NT2/D1 (cell line): ENCODE data around the gene DNAJB9.
A peak's percentile ranks its signal among the peaks of the same experiment; 100 is the strongest.

Source experiments
- DNase-seq: peaks from one replicate; pipeline ENCODE4 v3.0.0-alpha.2; 2011; ENCODE audit warnings: low read depth, low spot score
- H3K27me3 ChIP-seq: 2 replicates; pipeline ENCODE4 v1.6.0; 2011; ENCODE audit warnings: mild to moderate bottlenecking; ENCODE audit not compliant: insufficient read length, insufficient read depth
- H3K36me3 ChIP-seq: 2 replicates; pipeline ENCODE4 v1.6.1; 2011; ENCODE audit warnings: mild to moderate bottlenecking, low read length, mixed read lengths; ENCODE audit not compliant: insufficient read depth, insufficient read length
- H3K4me1 ChIP-seq: 2 replicates; pipeline ENCODE4 v1.5.1; 2011; ENCODE audit not compliant: insufficient read depth, insufficient read length
- H3K4me3 ChIP-seq: 2 replicates; pipeline ENCODE4 v1.5.1; 2011; ENCODE audit warnings: low read depth; ENCODE audit not compliant: insufficient read length
- H3K9ac ChIP-seq: 2 replicates; pipeline ENCODE4 v1.6.0; 2011; ENCODE audit warnings: low read depth; ENCODE audit not compliant: insufficient read length
- H3K9me3 ChIP-seq: 2 replicates; pipeline ENCODE4 v1.5.1; 2011; ENCODE audit warnings: mild to moderate bottlenecking, low read length; ENCODE audit not compliant: insufficient read depth
- SUZ12 ChIP-seq: IDR thresholded peaks from 2 replicates; pipeline ENCODE4 v1.6.1; 2011; ENCODE audit not compliant: insufficient read length, insufficient read depth; ENCODE audit errors: extremely low read depth
- YY1 ChIP-seq: IDR thresholded peaks from 2 replicates; pipeline ENCODE4 v1.6.1; 2011; ENCODE audit not compliant: insufficient read length, insufficient read depth
- ZNF274 ChIP-seq: IDR thresholded peaks from 2 replicates; pipeline ENCODE4 v1.6.1; 2011; ENCODE audit warnings: mild to moderate bottlenecking, low read depth, low read length

The DNAJB9 gene

GRCh38 chr7:108569381-108570145 is at the start of gene DNAJB9, which contains the start of gene THAP5:
TSS of gene DNAJB9 (plus strand) at chr7:108569874. CDS start at chr7:108571727, 1,853 bp downstream.
TSS of gene THAP5 (minus strand) at chr7:108569706. CDS start at chr7:108569569, 137 bp downstream.
- H3K27me3 ChIP-seq = no peaks in the 10 kb centered on the region
- DNase-seq = peak; percentile 99
- no peaks in the 10 kb centered on the region for H3K9me3 ChIP-seq
- H3K4me1 ChIP-seq = no peaks in the 10 kb centered on the region
- H3K36me3 ChIP-seq = peaks cover 43% of the 10 kb centered on the region
- TF ChIP-seq YY1 (no peak), ZNF274 (no peak), SUZ12 (no peak)
- peak within 1 kb of the TSS; percentile 91 for H3K4me3 ChIP-seq
- H3K9ac ChIP-seq = peak within 1 kb of the TSS; percentile 95

DNA sequence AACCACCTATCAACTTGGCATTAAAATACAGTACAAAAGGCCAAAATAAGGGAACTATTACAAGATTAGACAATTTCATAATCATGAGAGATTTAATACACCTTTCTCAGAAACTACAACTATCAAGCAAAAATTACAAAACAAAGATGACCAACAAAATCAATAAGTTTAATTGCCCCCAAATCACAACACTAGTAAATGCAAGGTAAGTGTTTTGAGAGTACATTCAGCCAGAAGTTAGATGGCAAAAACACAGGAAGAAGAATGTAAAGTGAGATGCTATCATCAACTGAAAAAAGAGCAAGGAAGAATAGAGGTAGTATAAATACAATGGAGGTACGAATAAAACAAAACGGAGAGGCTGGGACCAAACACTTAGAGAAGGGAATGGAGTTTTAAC is 46.9 kb upstream of the DNAJB9 start:
- H3K9ac ChIP-seq = no peak overlapping the region

GRCh38 chr7:108525327-108525984 is 44.2 kb upstream of the DNAJB9 start:
- TF ChIP-seq ZNF274 = no peak
- TF ChIP-seq SUZ12 = no peak
- TF ChIP-seq YY1 = no peak
- peak overlapping the region; percentile 78 for H3K9ac ChIP-seq
- H3K4me1 ChIP-seq = no peaks in the 10 kb centered on the region
- peak overlapping the region; percentile 78 for H3K4me3 ChIP-seq
- no peaks in the 10 kb centered on the region for H3K9me3 ChIP-seq
- peak; percentile 70 for DNase-seq
- no peaks in the 10 kb centered on the region for H3K36me3 ChIP-seq
- no peaks in the 10 kb centered on the region for H3K27me3 ChIP-seq

More for the DNA sequence above, 46.9 kb upstream of the DNAJB9 start:
- TF ChIP-seq ZNF274 (no peak), YY1 (no peak), SUZ12 (no peak)
- Histone ChIP-seq H3K4me3 (no peak overlapping the region), H3K36me3 (peaks cover 3% of the 10 kb centered on the region), H3K4me1 (no peaks in the 10 kb centered on the region), H3K27me3 (no peaks in the 10 kb centered on the region), H3K9me3 (no peaks in the 10 kb centered on the region)
- no peak for DNase-seq

GRCh38 chr7:108525985-108526767 is 43.5 kb upstream of the DNAJB9 start, which contains the start of gene PNPLA8:
TSS of gene PNPLA8 (minus strand) at chr7:108526135. CDS start at chr7:108515491, 10,644 bp downstream.
- Histone ChIP-seq H3K36me3 (no peaks in the 10 kb centered on the region), H3K9me3 (no peaks in the 10 kb centered on the region), H3K9ac (peak within 1 kb of the TSS; percentile 84), H3K4me1 (no peaks in the 10 kb centered on the region), H3K27me3 (no peaks in the 10 kb centered on the region), H3K4me3 (peak within 1 kb of the TSS; percentile 78)
- TF ChIP-seq SUZ12 = no peak
- no peak for TF ChIP-seq YY1
- TF ChIP-seq ZNF274 = no peak
- DNase-seq = peak; percentile 99

- Histone ChIP-seq H3K9me3 (no peaks in the 10 kb centered on the region), H3K36me3 (no peaks in the 10 kb centered on the region), H3K4me1 (no peaks in the 10 kb centered on the region), H3K27me3 (no peaks in the 10 kb centered on the region), H3K4me3 (peak overlapping the region; percentile 78), H3K9ac (peak overlapping the region; percentile 84)
- TF ChIP-seq SUZ12 (no peak), ZNF274 (no peak), YY1 (no peak)
- DNase-seq = no peak
These were observed 43.0 kb upstream of the DNAJB9 start for GRCh38 chr7:108526768-108527017.

DNA sequence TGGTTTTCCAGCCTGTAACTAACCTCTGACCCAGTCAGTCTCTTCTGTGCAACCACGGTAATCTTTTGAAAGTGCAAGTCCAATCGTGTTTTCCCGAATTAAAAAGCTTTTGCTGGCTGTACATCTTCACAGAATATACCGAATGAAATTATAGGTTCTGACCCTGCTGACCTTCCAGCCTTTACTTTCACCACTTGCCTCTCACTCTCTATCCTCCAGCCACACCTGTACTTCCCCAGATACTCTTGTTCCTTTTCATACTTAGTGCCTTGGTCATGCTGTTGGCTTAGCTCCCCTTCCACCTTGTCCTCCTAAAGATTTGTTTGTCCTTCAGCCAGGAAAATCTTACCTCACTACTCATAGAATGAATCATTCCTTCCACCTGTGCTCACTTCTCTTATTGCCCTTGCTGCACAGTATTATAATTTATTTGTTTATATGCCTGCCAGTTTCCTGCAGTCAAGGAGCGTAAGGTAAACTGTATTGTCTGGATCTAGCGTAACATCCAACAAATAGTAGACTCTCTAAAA is 41.4 kb upstream of the DNAJB9 start:
- DNase-seq = no peak

DNA sequence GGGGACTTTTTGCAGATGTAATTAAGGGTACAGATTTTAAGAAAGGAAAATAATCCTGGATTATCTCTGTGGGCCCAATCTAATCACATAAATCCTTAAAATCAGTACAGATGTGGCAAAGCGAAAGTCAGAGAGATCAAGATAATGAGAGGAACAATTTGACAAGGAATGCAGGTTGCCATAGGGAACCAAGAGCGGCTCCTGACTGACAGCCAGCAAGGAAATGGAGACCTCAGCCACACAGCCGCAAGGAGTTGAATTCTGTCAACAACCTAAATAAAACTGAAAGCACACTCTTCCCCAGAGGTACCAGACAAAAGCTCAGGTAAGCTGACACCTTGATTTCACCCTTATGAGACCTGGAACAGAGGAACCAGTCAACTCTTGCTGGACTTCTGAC is 40.3 kb upstream of the DNAJB9 start:
- no peak overlapping the region for H3K4me3 ChIP-seq
- TF ChIP-seq ZNF274 (no peak), SUZ12 (no peak), YY1 (no peak)

More for the DNA sequence above, 41.4 kb upstream of the DNAJB9 start:
- H3K27me3 ChIP-seq = no peaks in the 10 kb centered on the region
- no peaks in the 10 kb centered on the region for H3K36me3 ChIP-seq
- H3K4me1 ChIP-seq = no peaks in the 10 kb centered on the region
- no peak overlapping the region for H3K9ac ChIP-seq
- no peak for TF ChIP-seq YY1
- TF ChIP-seq ZNF274 = no peak
- no peak for TF ChIP-seq SUZ12
- H3K9me3 ChIP-seq = no peaks in the 10 kb centered on the region
- H3K4me3 ChIP-seq = no peak overlapping the region

More for the DNA sequence above, 40.3 kb upstream of the DNAJB9 start:
- H3K36me3 ChIP-seq = no peaks in the 10 kb centered on the region
- H3K27me3 ChIP-seq = no peaks in the 10 kb centered on the region
- H3K4me1 ChIP-seq = no peaks in the 10 kb centered on the region
- H3K9ac ChIP-seq = no peak overlapping the region
- no peak for DNase-seq
- H3K9me3 ChIP-seq = no peaks in the 10 kb centered on the region
